Hepatocyte (in vitro differentiated cells): ENCODE measurements around the gene DEGS2.

Experiments
- EZH2phosphoT487 ChIP-seq: fragments of 200-600 bp; sonication (generic); IDR thresholded peaks from one replicate; pipeline ENCODE4 v1.6.1; 2018; ENCODE audit warnings: antibody characterized with exemption, mild to moderate bottlenecking, low read depth, moderate library complexity; ENCODE audit not compliant: unreplicated experiment, severe bottlenecking
- TF ChIP-seq, protein P1 (sequence below): fragments of 200-600 bp; sonication (generic); IDR thresholded peaks from 2 replicates; pipeline ENCODE4 v1.5.1; 2016; ENCODE audit warnings: antibody characterized with exemption, mild to moderate bottlenecking; ENCODE audit not compliant: poor library complexity

DNA sequence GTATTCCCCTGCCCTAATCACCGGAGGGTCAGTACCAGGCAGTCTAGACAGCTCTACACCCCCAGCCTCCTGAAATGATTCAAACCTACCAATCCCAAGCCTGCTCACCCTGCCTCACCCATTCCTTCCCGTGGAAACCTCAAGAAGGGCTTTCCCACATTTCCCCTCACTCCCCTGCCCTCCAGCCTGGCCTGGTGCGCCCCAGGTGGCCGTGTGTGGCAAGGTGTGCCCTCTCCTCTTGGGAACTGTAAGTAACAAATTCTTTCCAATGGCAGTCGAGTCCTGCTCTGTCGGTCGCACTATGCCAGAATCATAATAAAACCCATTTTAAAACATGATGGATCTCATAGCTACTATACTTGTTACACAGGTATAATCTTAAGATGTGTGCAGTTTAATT lies 13.9 kb upstream of the DEGS2 start:
- TF ChIP-seq, protein P1, sequence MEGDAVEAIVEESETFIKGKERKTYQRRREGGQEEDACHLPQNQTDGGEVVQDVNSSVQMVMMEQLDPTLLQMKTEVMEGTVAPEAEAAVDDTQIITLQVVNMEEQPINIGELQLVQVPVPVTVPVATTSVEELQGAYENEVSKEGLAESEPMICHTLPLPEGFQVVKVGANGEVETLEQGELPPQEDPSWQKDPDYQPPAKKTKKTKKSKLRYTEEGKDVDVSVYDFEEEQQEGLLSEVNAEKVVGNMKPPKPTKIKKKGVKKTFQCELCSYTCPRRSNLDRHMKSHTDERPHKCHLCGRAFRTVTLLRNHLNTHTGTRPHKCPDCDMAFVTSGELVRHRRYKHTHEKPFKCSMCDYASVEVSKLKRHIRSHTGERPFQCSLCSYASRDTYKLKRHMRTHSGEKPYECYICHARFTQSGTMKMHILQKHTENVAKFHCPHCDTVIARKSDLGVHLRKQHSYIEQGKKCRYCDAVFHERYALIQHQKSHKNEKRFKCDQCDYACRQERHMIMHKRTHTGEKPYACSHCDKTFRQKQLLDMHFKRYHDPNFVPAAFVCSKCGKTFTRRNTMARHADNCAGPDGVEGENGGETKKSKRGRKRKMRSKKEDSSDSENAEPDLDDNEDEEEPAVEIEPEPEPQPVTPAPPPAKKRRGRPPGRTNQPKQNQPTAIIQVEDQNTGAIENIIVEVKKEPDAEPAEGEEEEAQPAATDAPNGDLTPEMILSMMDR, result no peak
- TF ChIP-seq EZH2phosphoT487, result no peak
